Measurements from ENCODE around the gene DISC1. TPM values are rescaled to one million over a fixed set of nuclear protein-coding genes. Genes with fewer than 3 reads are reported as not detected.

The DISC1 gene
- total and polyA plus RNA-seq, 2 donors (not counting 1 experiment from before 2014, with no cell fraction given) = 2.7 to 4.3 TPM

- Mint-ChIP-seq H3K4me1 (no peaks in the 10 kb centered on the region), H3K27ac (no peak overlapping the region), H3K27me3 (no peaks in the 10 kb centered on the region), H3K4me3 (no peak overlapping the region), H3K9me3 (ENCODE audit: insufficient read depth) (peaks cover 2% of the 10 kb centered on the region)
- DNase-seq = no peak
- no peak for ATAC-seq (ENCODE audit: low read depth)
- Histone ChIP-seq H3K27ac (ENCODE audit: low read length in 2 of 2) (no peak overlapping the region), H3K4me3 (ENCODE audit: control extremely low read depth in 1 of 5, extremely low read depth in 1 of 5, insufficient read depth in 1 of 5, low read depth in 2 of 5, low read length in 4 of 5) (no peak overlapping the region), H3K4me1 (ENCODE audit: control insufficient read depth in 2 of 2, insufficient read depth in 2 of 2, low read length in 2 of 2) (no peaks in the 10 kb centered on the region), H3K27me3 (replicated peaks in 1 of 4; ENCODE audit: control extremely low read depth in 1 of 4, control insufficient read depth in 3 of 4, insufficient read depth in 4 of 4, low read length in 3 of 4) (no peaks in the 10 kb centered on the region), H3K9me3 (ENCODE audit: control extremely low read depth in 1 of 3, control insufficient read depth in 2 of 3, insufficient read depth in 1 of 3, low read length in 2 of 3) (peaks cover 0 to 8% (median 0%) of the 10 kb centered on the region in 3 donors), H2AFZ (ENCODE audit: insufficient read depth, low read depth, low read length, poor library complexity, severe bottlenecking) (no peak overlapping the region), H3K4me2 (replicated peaks; ENCODE audit: low read depth, low read length, poor library complexity, severe bottlenecking) (no peak overlapping the region), H3K79me2 (ENCODE audit: control insufficient read depth, insufficient read depth, low read length) (peaks cover 11% of the 10 kb centered on the region), H3K9ac (ENCODE audit: low read length) (no peak overlapping the region), H3K36me3 (replicated peaks in 1 of 2; ENCODE audit: control extremely low read depth in 1 of 2, control insufficient read depth in 1 of 2, extremely low read depth in 1 of 2, insufficient read depth in 2 of 2, low read length in 1 of 2) (no peaks in the 10 kb centered on the region), H4K20me1 (ENCODE audit: control insufficient read depth, insufficient read depth, low read length, poor library complexity, severe bottlenecking) (no peaks in the 10 kb centered on the region)
- intact Hi-C loops (cut with micrococcal nuclease) = no loop called here
- ChIA-PET POLR2A (no interaction called here), CTCF (no interaction called here)
- TF ChIP-seq, protein P1, sequence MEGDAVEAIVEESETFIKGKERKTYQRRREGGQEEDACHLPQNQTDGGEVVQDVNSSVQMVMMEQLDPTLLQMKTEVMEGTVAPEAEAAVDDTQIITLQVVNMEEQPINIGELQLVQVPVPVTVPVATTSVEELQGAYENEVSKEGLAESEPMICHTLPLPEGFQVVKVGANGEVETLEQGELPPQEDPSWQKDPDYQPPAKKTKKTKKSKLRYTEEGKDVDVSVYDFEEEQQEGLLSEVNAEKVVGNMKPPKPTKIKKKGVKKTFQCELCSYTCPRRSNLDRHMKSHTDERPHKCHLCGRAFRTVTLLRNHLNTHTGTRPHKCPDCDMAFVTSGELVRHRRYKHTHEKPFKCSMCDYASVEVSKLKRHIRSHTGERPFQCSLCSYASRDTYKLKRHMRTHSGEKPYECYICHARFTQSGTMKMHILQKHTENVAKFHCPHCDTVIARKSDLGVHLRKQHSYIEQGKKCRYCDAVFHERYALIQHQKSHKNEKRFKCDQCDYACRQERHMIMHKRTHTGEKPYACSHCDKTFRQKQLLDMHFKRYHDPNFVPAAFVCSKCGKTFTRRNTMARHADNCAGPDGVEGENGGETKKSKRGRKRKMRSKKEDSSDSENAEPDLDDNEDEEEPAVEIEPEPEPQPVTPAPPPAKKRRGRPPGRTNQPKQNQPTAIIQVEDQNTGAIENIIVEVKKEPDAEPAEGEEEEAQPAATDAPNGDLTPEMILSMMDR (IDR thresholded peaks at IDR 0.05) = no peak
- no peak for TF ChIP-seq EZH2 (IDR thresholded peaks at IDR 0.05; ENCODE audit: borderline replicate concordance, insufficient read depth, low read depth, low read length, poor library complexity, severe bottlenecking)
These were observed 106.5 kb downstream of the DISC1 start for GRCh38 chr1:231733063-231733462.

- Histone ChIP-seq H3K79me2 (ENCODE audit: control insufficient read depth, insufficient read depth, low read length) (peaks cover 11% of the 10 kb centered on the region), H3K36me3 (replicated peaks in 1 of 2; ENCODE audit: control extremely low read depth in 1 of 2, control insufficient read depth in 1 of 2, extremely low read depth in 1 of 2, insufficient read depth in 2 of 2, low read length in 1 of 2) (no peaks in the 10 kb centered on the region), H3K27ac (ENCODE audit: low read length in 2 of 2) (no peak overlapping the region), H3K4me2 (replicated peaks; ENCODE audit: low read depth, low read length, poor library complexity, severe bottlenecking) (no peak overlapping the region), H3K4me1 (ENCODE audit: control insufficient read depth in 2 of 2, insufficient read depth in 2 of 2, low read length in 2 of 2) (no peaks in the 10 kb centered on the region), H3K4me3 (ENCODE audit: control extremely low read depth in 1 of 5, extremely low read depth in 1 of 5, insufficient read depth in 1 of 5, low read depth in 2 of 5, low read length in 4 of 5) (no peak overlapping the region), H2AFZ (ENCODE audit: insufficient read depth, low read depth, low read length, poor library complexity, severe bottlenecking) (no peak overlapping the region), H4K20me1 (ENCODE audit: control insufficient read depth, insufficient read depth, low read length, poor library complexity, severe bottlenecking) (no peaks in the 10 kb centered on the region), H3K9ac (ENCODE audit: low read length) (no peak overlapping the region), H3K27me3 (replicated peaks in 1 of 4; ENCODE audit: control extremely low read depth in 1 of 4, control insufficient read depth in 3 of 4, insufficient read depth in 4 of 4, low read length in 3 of 4) (no peaks in the 10 kb centered on the region), H3K9me3 (ENCODE audit: control extremely low read depth in 1 of 3, control insufficient read depth in 2 of 3, insufficient read depth in 1 of 3, low read length in 2 of 3) (peaks cover 0 to 8% (median 0%) of the 10 kb centered on the region in 3 donors)
- ATAC-seq (ENCODE audit: low read depth) (no peak), DNase-seq (no peak)
- no peaks in the 10 kb centered on the region for H3K27me3 Mint-ChIP-seq
- ChIA-PET POLR2A (no interaction called here), CTCF (interaction anchor here (0.5 kb wide), 1 partner anchor 58 kb away, joined by 3 read pairs; no protein-coding TSS in a partner anchor)
- H3K4me1 Mint-ChIP-seq = no peaks in the 10 kb centered on the region
- H3K9me3 Mint-ChIP-seq (ENCODE audit: insufficient read depth) = peaks cover 2% of the 10 kb centered on the region
- intact Hi-C loops (cut with micrococcal nuclease) = no loop called here
- no peak for TF ChIP-seq EZH2 (IDR thresholded peaks at IDR 0.05; ENCODE audit: borderline replicate concordance, insufficient read depth, low read depth, low read length, poor library complexity, severe bottlenecking)
- TF ChIP-seq, protein P1 (IDR thresholded peaks at IDR 0.05) = no peak
- no peak overlapping the region for H3K27ac Mint-ChIP-seq
- no peak overlapping the region for H3K4me3 Mint-ChIP-seq
- 64% methylated on average over 2 of the region's 3 CpGs for WGBS (ENCODE audit: insufficient coverage)
These were observed 107.1 kb downstream of the DISC1 start for GRCh38 chr1:231733672-231734071.
